Measurements from ENCODE around the gene FYB1.

The FYB1 gene

DNA sequence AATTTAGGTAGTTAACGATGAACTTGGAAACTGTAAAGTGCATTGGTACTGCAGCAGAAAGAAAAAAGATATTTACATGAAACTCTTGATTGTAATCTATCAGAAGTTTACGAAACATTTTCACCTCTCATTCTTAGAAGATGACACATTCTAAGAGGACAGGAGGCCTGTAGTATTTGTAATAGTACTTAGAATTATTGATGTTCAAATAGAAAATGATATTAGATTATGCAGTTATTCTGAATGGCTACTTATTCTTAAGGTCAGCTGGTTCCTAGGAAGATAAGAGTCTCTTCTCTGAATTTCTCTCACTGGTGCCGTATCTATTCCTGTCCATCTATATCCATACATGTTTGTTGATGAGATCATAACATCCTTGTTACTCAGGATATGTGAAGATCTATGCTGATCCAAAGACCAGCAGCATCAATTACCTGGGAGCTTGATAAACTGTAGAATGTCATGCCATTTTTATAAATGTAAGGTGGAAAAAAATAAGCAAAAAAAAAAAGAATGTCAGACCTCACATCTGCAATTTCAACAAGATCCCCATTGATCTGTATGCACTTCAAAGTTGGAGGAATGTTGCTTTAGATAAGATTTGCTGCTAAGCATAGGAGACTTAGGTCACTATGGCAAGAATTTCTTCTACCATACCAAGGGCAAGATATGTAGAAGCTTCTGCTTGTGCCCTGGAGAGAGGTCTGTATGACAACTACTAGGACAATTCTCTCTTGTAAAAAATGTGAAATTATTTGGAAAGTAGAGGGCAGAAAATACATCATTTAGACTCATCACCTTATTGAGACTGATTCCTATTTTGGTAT, 102.8 kb downstream of the FYB1 start:
- no peak for TF ChIP-seq CTCF (IDR thresholded peaks at IDR 0.05; ENCODE audit: low read depth, low read length)
- H3K4me3 ChIP-seq (ENCODE audit: low read depth, low read length), result no peak overlapping the region

DNA sequence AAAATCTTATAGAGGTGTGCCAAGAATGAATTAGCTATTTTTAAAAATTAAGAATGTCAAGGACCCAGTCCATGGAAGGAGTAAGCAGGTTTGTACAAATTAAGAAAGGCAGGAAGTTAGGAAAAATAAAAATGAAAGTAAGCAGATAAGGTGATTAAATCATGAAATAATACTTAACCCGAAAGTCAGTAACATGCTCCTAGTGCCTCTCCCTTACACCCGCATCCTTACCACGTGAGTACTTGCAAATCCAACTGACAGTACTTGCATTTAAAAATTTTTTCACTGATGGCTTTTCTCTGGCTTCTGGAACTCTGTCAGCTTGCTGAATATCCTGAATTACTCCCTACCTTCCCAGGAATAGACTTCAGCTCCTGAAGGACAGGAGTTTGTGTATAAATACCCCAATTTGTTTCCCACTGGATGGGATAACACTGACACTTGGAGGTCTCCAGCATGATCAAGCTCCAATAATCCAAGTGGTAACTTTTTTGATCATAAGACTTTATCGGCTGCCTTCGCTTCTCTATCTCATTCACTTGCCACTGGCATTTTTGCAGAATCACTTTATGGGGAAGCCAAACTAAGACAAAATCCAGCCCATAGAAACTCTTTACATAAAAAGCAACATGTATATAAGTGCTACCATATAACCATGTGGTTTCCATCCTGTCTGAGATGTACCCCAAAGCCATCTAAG, 103.6 kb downstream of the FYB1 start:
- no peak for TF ChIP-seq CTCF (IDR thresholded peaks at IDR 0.05; ENCODE audit: low read depth, low read length)
- H3K4me3 ChIP-seq (ENCODE audit: low read depth, low read length), result no peak overlapping the region

GRCh38 chr5:39114155-39114554, 105.2 kb downstream of the FYB1 start:
- no peak overlapping the region for H3K4me3 ChIP-seq (ENCODE audit: low read depth, low read length)
- TF ChIP-seq CTCF (IDR thresholded peaks at IDR 0.05; ENCODE audit: low read depth, low read length), result no peak

DNA sequence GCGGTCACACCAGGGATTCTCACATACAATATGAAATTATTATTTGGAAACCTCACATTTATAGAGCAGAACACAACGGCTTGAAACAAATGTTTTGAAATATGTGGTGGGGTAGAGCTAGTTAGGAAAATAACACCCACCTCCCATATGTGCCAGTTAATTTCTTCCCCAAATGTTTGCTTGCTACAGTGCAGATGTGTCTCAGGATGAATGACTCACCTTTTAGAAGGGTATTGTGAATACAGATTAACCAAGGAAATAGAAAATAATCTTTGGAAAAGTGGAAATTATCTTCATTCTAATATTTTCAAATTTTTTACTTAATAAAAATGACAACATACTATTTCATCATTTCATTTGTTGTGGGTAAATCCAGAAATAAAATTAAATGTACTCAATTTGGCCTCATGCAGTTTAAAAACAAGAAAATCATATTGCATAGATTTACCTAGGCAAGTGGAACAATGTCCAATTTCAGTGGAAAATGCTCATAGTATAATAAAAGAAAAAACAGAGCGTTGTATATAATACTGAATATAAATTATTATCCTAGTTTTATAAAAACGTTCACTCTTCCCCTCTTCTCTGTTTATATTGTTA, 105.9 kb downstream of the FYB1 start:
- TF ChIP-seq CTCF (IDR thresholded peaks at IDR 0.05; ENCODE audit: low read depth, low read length), result no peak
- no peak overlapping the region for H3K4me3 ChIP-seq (ENCODE audit: low read depth, low read length)

DNA sequence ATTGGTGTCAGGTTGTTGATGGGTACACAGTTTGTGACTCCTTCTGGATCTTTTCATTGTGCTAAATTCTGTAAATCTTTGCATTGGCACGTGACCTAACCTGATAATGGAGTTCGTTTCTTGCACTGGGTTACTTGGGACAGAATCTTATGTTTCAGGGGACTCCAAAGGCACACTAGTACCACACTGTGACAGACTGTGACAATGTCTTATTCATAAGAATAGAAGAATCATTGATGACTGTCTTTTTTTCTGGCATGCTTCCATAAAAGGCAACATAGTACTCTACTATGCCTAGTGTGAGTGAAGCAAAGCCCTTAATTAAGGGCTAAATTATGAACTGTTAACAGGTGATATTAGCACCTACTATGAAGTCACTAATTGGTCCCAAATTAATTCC, 109.8 kb downstream of the FYB1 start:
- no peak for TF ChIP-seq CTCF (IDR thresholded peaks at IDR 0.05; ENCODE audit: low read depth, low read length)
- H3K4me3 ChIP-seq (ENCODE audit: low read depth, low read length), result no peak overlapping the region

- no peak overlapping the region for H3K4me3 ChIP-seq (ENCODE audit: low read depth, low read length)
- no peak for TF ChIP-seq CTCF (IDR thresholded peaks at IDR 0.05; ENCODE audit: low read depth, low read length)
Measured at GRCh38 chr5:39108987-39109386, 110.4 kb downstream of the FYB1 start.

GRCh38 chr5:39107350-39107749, 112.0 kb downstream of the FYB1 start:
- H3K4me3 ChIP-seq (ENCODE audit: low read depth, low read length), result no peak overlapping the region
- no peak for TF ChIP-seq CTCF (IDR thresholded peaks at IDR 0.05; ENCODE audit: low read depth, low read length)

Data from WI38 (cell line).